HG03060 (cell line): ENCODE results near the gene ANAPC5.
"Not testable (repeated sequence)": the region's sequence is repeated elsewhere in the genome, so short reads cannot be mapped to it uniquely, and the experiment has no call there.

ENCODE experiments used
- ATAC-seq: cut with Tn5 transposase; IDR thresholded peaks from one replicate; pipeline ENCODE4 v1.9.1; 2021; ENCODE audit warnings: low read depth, moderate number of reproducible peaks; ENCODE audit not compliant: unreplicated experiment

ANAPC5 gene

GRCh38 chr12:121325922-121326396, 26.3 kb downstream of the ANAPC5 start:
- no peak for ATAC-seq

- no peak for ATAC-seq
Measured at GRCh38 chr12:121323908-121324307, 28.3 kb downstream of the ANAPC5 start.

DNA sequence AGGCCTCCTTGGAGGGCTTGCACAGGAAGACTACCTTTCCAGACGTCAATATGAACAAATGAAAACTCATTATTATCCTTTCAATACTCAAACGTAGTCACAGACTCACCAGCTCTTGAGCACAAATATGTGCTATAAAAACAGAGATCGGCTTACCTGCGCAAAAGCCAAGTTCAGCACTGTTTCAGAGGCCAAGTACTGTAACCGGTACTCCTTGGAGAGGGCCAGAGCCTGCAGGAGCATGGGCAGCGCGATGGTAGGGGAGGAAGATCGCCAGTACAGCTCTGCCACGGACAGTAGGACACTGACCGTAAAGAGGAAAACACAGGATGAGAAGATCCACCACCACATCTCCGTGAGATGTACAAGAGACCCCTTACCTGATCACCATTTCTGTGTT, 34.1 kb downstream of the ANAPC5 start:
- no peak for ATAC-seq

- no peak for ATAC-seq
Measured at GRCh38 chr12:121314431-121314830, 37.8 kb downstream of the ANAPC5 start.

- not testable (repeated sequence) for ATAC-seq
Measured at GRCh38 chr12:121310231-121310630, 42.0 kb downstream of the ANAPC5 start.

GRCh38 chr12:121307397-121307796, 44.8 kb downstream of the ANAPC5 start:
- ATAC-seq: not testable (repeated sequence)

DNA sequence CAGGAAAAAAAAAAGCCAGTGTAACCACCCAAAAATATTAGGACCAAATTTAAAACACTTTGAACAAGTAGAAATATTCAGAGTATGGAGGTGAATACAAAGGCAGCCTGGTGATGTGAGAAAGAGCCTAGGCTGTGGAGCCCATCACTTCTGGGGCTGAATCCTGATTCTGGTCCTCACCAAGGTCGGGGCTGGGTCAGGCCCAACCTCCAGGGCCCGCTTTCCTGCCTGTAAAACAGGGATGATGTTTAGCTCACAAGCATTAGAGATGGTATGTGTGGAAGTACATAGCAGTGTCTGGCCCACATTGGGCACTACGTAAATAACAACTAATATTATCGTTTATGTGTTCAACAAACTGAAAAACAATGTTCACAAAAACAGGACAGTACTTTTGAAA, 47.9 kb downstream of the ANAPC5 start:
- ATAC-seq: no peak

DNA sequence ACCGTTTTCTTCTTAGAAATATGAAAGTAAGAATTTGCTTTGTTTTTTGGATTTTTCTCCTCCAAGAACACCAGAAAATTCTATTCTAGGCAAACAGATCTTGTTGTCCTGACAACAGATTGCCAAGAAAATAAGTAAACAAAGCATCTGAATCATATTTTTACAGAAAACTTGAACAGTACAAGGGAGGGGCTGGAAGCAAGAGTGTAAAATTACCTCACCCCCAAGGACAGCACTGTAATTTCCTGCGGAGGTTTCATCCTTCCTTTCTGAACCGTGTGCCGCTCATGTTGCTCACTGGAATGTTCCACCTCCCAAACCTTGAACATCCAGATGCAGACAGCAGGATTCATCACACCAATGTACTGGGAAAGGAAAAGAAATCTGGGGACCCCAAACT, 50.3 kb downstream of the ANAPC5 start:
- ATAC-seq: no peak

- no peak for ATAC-seq
Measured at GRCh38 chr12:121300083-121300819, 52.0 kb downstream of the ANAPC5 start.

DNA sequence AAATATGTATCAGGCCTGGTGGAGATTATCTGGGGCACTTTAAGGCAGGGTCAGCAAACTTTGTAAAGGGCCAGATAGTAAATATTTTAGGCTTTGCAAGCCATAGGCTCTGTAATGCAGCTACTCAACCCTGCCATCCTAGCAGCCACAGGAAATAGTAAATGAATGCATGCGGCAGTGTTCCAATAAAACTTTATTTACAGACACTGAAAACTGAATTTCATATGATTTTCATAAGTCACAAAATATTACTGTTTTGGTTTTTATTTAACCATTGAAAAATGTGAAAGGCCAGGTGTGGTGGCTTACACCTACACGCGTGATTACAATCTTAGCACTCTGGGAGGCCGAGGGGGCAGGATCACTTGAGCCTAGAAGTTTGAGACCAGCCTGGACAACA, 52.5 kb downstream of the ANAPC5 start:
- no peak for ATAC-seq

GRCh38 chr12:121298411-121298810, 53.8 kb downstream of the ANAPC5 start:
- not testable (repeated sequence) for ATAC-seq

- no peak for ATAC-seq
Measured at GRCh38 chr12:121297435-121297991, 54.7 kb downstream of the ANAPC5 start.

GRCh38 chr12:121296618-121297434, 55.4 kb downstream of the ANAPC5 start, which contains the start of gene CAMKK2:
CAMKK2 (minus strand) TSS chr12:121296709; CDS start chr12:121274526, 22,183 bp downstream.
- no peak for ATAC-seq

- no peak for ATAC-seq
Measured at GRCh38 chr12:121295746-121296617, 56.2 kb downstream of the ANAPC5 start.

GRCh38 chr12:121295116-121295745, 57.0 kb downstream of the ANAPC5 start:
- ATAC-seq: no peak

DNA sequence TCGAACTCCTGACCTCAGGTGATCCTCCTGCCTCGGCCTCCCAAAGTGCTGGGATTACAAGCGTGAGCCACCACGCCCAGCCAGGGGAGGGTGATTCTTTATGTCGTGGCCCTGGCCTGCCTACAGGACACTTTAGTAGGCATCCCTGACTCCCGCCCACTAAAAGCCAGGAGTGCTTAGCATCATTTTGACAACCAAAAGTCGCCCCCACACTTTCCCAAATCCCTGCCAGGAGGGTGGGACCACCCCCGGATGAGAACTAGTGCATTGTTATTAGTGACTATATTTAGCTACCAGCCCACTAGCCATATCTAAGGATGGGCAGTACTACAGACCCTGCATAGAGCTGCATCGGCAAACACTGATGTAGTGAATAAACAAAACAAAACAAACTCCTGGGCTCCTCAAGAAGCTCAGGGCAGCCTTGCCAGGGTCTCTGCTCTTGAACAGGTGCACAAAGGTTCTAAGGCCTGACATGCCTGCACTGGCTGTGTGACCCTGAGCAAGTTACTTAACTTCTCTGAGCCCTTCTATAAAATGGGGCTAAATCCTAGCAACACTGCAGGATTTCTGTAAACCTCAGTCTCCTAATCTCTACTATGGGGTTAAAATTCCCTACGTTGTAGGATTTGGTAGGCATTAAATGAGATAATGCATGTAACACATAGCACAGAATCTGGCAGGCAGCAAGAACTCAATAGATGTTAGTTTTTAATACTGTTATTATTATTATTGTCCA, 57.9 kb downstream of the ANAPC5 start:
- no peak for ATAC-seq

DNA sequence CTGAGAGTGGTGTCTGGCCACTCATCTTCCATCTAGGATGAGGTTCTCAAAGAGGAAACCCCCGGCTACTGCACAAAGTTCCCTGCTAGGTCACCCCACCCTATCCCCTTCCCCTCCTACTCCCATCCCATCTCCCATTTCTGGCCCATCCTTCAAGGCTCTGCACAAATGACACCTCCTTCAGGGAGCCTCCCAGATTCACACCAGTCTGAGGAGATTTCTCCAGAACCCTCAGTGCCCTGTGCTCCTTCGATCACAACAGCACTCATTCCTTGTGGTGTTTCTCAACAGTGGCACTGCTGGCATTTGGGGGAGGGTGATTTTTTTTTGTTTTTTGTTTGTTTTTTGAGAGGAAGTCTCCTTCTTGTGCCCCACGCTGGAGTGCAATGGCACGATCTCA, 58.6 kb downstream of the ANAPC5 start:
- no peak for ATAC-seq

DNA sequence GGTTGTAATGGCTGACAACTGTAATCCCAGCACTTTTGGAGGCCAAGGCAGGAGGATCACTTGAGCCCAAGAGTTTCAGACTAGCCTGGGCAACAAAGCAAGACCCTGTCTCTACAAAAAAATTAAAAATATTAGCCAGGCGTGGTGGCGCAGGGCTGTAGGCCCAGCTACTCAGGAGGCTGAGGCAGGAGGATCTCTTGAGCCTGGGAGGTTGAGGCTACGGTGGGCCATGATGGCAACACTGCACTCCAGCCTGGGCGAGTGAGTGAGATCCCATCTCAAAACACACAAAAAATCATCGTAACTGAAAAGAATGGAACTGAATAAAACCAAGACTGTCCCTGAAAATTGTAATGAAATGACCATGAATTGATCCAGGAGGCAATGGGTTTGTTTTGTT, 61.8 kb downstream of the ANAPC5 start:
- no peak for ATAC-seq

GRCh38 chr12:121289962-121290361, 62.2 kb downstream of the ANAPC5 start:
- no peak for ATAC-seq
